Hepatic stellate cell (primary cell): ENCODE results near the gene PLPPR5.
"Not testable (repeated sequence)": the region's sequence is repeated elsewhere in the genome, so short reads cannot be mapped to it uniquely, and the experiment has no call there.

Experiments
- DNase-seq: peaks from one replicate; pipeline ENCODE4 v3.0.0; 2011; ENCODE audit warnings: low spot score

The PLPPR5 gene

GRCh38 chr1:98919211-98919610, 85.5 kb downstream of the PLPPR5 start:
- DNase-seq = no peak

GRCh38 chr1:98914547-98914946, 90.1 kb downstream of the PLPPR5 start:
- DNase-seq = no peak

GRCh38 chr1:98910827-98911226, 93.8 kb downstream of the PLPPR5 start:
- no peak for DNase-seq

GRCh38 chr1:98908980-98909379, 95.7 kb downstream of the PLPPR5 start:
- no peak for DNase-seq

- no peak for DNase-seq
Measured at GRCh38 chr1:98906809-98907208, 97.9 kb downstream of the PLPPR5 start.

- DNase-seq = no peak
Measured at GRCh38 chr1:98906361-98906760, 98.3 kb downstream of the PLPPR5 start.

GRCh38 chr1:98904684-98905083, 100.0 kb downstream of the PLPPR5 start:
- no peak for DNase-seq

GRCh38 chr1:98903726-98904125, 100.9 kb downstream of the PLPPR5 start:
- DNase-seq = no peak

- DNase-seq = peak; percentile 34
Measured at GRCh38 chr1:98903261-98903660, 101.4 kb downstream of the PLPPR5 start.

GRCh38 chr1:98898940-98899339, 105.7 kb downstream of the PLPPR5 start:
- no peak for DNase-seq

- DNase-seq = no peak
Measured at GRCh38 chr1:98897479-98897878, 107.2 kb downstream of the PLPPR5 start.

GRCh38 chr1:98896711-98897445, 107.8 kb downstream of the PLPPR5 start:
- DNase-seq = no peak

- DNase-seq = no peak
Measured at GRCh38 chr1:98893371-98893770, 111.3 kb downstream of the PLPPR5 start.

GRCh38 chr1:98888869-98889268, 115.8 kb downstream of the PLPPR5 start:
- DNase-seq = no peak

- DNase-seq = no peak
Measured at GRCh38 chr1:98887507-98887906, 117.2 kb downstream of the PLPPR5 start.

- no peak for DNase-seq
Measured at GRCh38 chr1:98884864-98885263, 119.8 kb downstream of the PLPPR5 start.

- no peak for DNase-seq
Measured at GRCh38 chr1:98881901-98882300, 122.8 kb downstream of the PLPPR5 start.

GRCh38 chr1:98881234-98881633, 123.4 kb downstream of the PLPPR5 start:
- not testable (repeated sequence) for DNase-seq

GRCh38 chr1:98874828-98875227, 129.8 kb downstream of the PLPPR5 start:
- DNase-seq = no peak

GRCh38 chr1:98870959-98871903, 133.4 kb downstream of the PLPPR5 start:
- no peak for DNase-seq

GRCh38 chr1:98865796-98866195, 138.9 kb downstream of the PLPPR5 start:
- no peak for DNase-seq

GRCh38 chr1:98860329-98860728, 144.3 kb downstream of the PLPPR5 start:
- DNase-seq = no peak

GRCh38 chr1:98854137-98854536, 150.5 kb downstream of the PLPPR5 start:
- no peak for DNase-seq
